IMR-90 (cell line): Measurements from ENCODE around the gene RASGRF1. TPM values are rescaled to one million over a fixed set of nuclear protein-coding genes. Genes with fewer than 3 reads are reported as not detected.

Experiments
- ATAC-seq: fragments of 200-7000 bp; cut with Tn5 transposase; 2 replicates; pipeline ENCODE4 v1.9.1; 2020; ENCODE audit warnings: low read depth, mild to moderate bottlenecking, moderate library complexity
- BruUV-seq: library from RNA; stranded (reverse); fragments of 400-500 nt; replicated peaks from 2 replicates; lab custom pipeline; 2021; lab: Mats Ljungman, UMichigan
- CTCF ChIA-PET: fragments of 300-600 bp; formaldehyde crosslinking; extraction: SDS; loops from one replicate; lab custom pipeline; 2021; ENCODE audit warnings: antibody characterized with exemption; lab: Yijun Ruan, JAX
- POLR2A ChIA-PET: fragments of 300-600 bp; sonication (Branson Sonifier 250); formaldehyde crosslinking; loops from one replicate; lab custom pipeline; 2022; ENCODE audit warnings: antibody characterized with exemption; ENCODE audit not compliant: unreplicated experiment; lab: Charles Lee
- DNase-seq: peaks from one replicate; pipeline ENCODE4 v3.0.0; 2013
- H2AFZ ChIP-seq: replicated peaks from 2 replicates; pipeline ENCODE3; 2013; ENCODE audit warnings: low read length, mild to moderate bottlenecking; ENCODE audit not compliant: poor library complexity
- H2AK5ac ChIP-seq: 2 replicates; pipeline ENCODE4 v1.6.1; 2013; ENCODE audit warnings: low read depth, low read length, inconsistent platforms
- H2AK9ac ChIP-seq: replicated peaks from 2 replicates; pipeline ENCODE3; 2013; ENCODE audit warnings: mild to moderate bottlenecking, low read depth, low read length, moderate library complexity; ENCODE audit not compliant: poor library complexity
- H2BK120ac ChIP-seq: 2 replicates; pipeline ENCODE4 v1.6.1; 2013; ENCODE audit warnings: low read depth, low read length, inconsistent platforms
- H2BK15ac ChIP-seq: 3 replicates; pipeline ENCODE4 v1.6.1; 2013; ENCODE audit warnings: low read depth, low read length, inconsistent platforms
- H2BK20ac ChIP-seq: 2 replicates; pipeline ENCODE4 v1.6.1; 2013; ENCODE audit warnings: low read depth, mild to moderate bottlenecking, inconsistent platforms, low read length, moderate library complexity
- H2BK5ac ChIP-seq: 2 replicates; pipeline ENCODE4 v1.6.1; 2013; ENCODE audit warnings: mild to moderate bottlenecking, low read depth, low read length, inconsistent platforms; ENCODE audit not compliant: poor library complexity, severe bottlenecking
- H3K14ac ChIP-seq: replicated peaks from 2 replicates; pipeline ENCODE4 v1.6.1; 2013; ENCODE audit warnings: low read depth, low read length, inconsistent platforms
- H3K18ac ChIP-seq: 2 replicates; pipeline ENCODE4 v1.6.1; 2013; ENCODE audit warnings: low read depth, low read length, control low read depth
- H3K23ac ChIP-seq: 2 replicates; pipeline ENCODE4 v1.6.1; 2013; ENCODE audit warnings: low read depth, low read length, inconsistent platforms
- H3K27ac ChIP-seq: 2 replicates; pipeline ENCODE4 v1.5.1; 2013; ENCODE audit warnings: mild to moderate bottlenecking, control low read depth, low read length; ENCODE audit not compliant: insufficient read depth
- H3K27me3 ChIP-seq: 2 replicates; pipeline ENCODE4 v1.6.1; 2013; ENCODE audit warnings: low read length; ENCODE audit not compliant: control insufficient read depth, insufficient read depth
- H3K36me3 ChIP-seq: 2 replicates; pipeline ENCODE4 v1.6.1; 2013; ENCODE audit warnings: low read length, mixed read lengths; ENCODE audit not compliant: control insufficient read depth, insufficient read depth
- H3K4ac ChIP-seq: 2 replicates; pipeline ENCODE4 v1.6.1; 2013; ENCODE audit warnings: low read depth, low read length, inconsistent platforms
- H3K4me1 ChIP-seq: 2 replicates; pipeline ENCODE4 v1.6.1; 2013; ENCODE audit warnings: low read length, mixed read lengths; ENCODE audit not compliant: control insufficient read depth, insufficient read depth
- H3K4me2 ChIP-seq: 2 replicates; pipeline ENCODE4 v1.6.1; 2013; ENCODE audit warnings: low read depth, mild to moderate bottlenecking, control low read depth, low read length, moderate library complexity
- H3K4me3 ChIP-seq: 2 replicates; pipeline ENCODE4 v1.5.1; 2013; ENCODE audit warnings: low read depth, mild to moderate bottlenecking, control low read depth, low read length, moderate library complexity; ENCODE audit not compliant: insufficient read depth
- H3K56ac ChIP-seq: 2 replicates; pipeline ENCODE4 v1.6.1; 2013; ENCODE audit warnings: low read length, inconsistent platforms; ENCODE audit not compliant: insufficient read depth; ENCODE audit errors: extremely low read depth
- H3K79me1 ChIP-seq, 2 experiments: 2 replicates each; pipeline ENCODE4 v1.6.1; 2013; ENCODE audit warnings: low read length in 2 of 2, inconsistent platforms in 1 of 2, low read depth in 1 of 2
- H3K9ac ChIP-seq: 2 replicates; pipeline ENCODE4 v1.6.1; 2013; ENCODE audit warnings: low read depth, low read length, control low read depth
- H3K9me1 ChIP-seq: 2 replicates; pipeline ENCODE4 v1.6.1; 2013; ENCODE audit warnings: low read length, inconsistent platforms; ENCODE audit not compliant: insufficient read depth
- H3K9me3 ChIP-seq: 2 replicates; pipeline ENCODE4 v1.6.1; 2013; ENCODE audit warnings: low read length; ENCODE audit not compliant: control insufficient read depth, insufficient read depth
- H4K20me1 ChIP-seq: 2 replicates; pipeline ENCODE4 v1.6.1; 2013; ENCODE audit warnings: low read length, inconsistent platforms; ENCODE audit not compliant: insufficient read depth
- H4K5ac ChIP-seq: 2 replicates; pipeline ENCODE4 v1.6.1; 2013; ENCODE audit warnings: mild to moderate bottlenecking, low read depth, low read length, control low read depth
- H4K8ac ChIP-seq, 2 experiments: 2 replicates each; pipeline ENCODE4 v1.6.1; 2013; ENCODE audit warnings: low read depth in 2 of 2, low read length in 2 of 2, control low read depth in 1 of 2, inconsistent platforms in 1 of 2
- H4K91ac ChIP-seq: 2 replicates; pipeline ENCODE4 v1.6.1; 2013; ENCODE audit warnings: low read depth, low read length, inconsistent platforms; ENCODE audit not compliant: insufficient read depth
- BHLHE40 ChIP-seq: fragments of 150-350 bp; IDR thresholded peaks from 2 replicates; pipeline ENCODE4 v1.6.1; 2016; ENCODE audit warnings: mild to moderate bottlenecking, low read depth, low read length
- CHD1 ChIP-seq: IDR thresholded peaks from 2 replicates; pipeline ENCODE4 v1.6.1; 2012; ENCODE audit warnings: low read depth, low read length, improper control_type of control experiment
- CTCF ChIP-seq: conservative IDR thresholded peaks from 2 replicates; pipeline ENCODE4 v1.5.1; 2012; ENCODE audit warnings: mild to moderate bottlenecking, low read depth, low read length, improper control_type of control experiment
- FOS ChIP-seq: fragments of 150-350 bp; IDR thresholded peaks from 2 replicates; pipeline ENCODE4 v1.6.1; 2016; ENCODE audit warnings: low read depth, low read length
- MAFK ChIP-seq: IDR thresholded peaks from 2 replicates; pipeline ENCODE4 v1.6.1; 2012; ENCODE audit warnings: low read depth, low read length, improper control_type of control experiment
- MAZ ChIP-seq: IDR thresholded peaks from 2 replicates; pipeline ENCODE4 v1.6.1; 2012; ENCODE audit warnings: low read depth, mild to moderate bottlenecking, low read length, improper control_type of control experiment, moderate library complexity, borderline replicate concordance
- POLR2A ChIP-seq: IDR thresholded peaks from 2 replicates; pipeline ENCODE4 v1.6.1; 2012; ENCODE audit warnings: mild to moderate bottlenecking, low read depth, low read length
- RAD21 ChIP-seq: IDR thresholded peaks from 2 replicates; pipeline ENCODE4 v1.6.1; 2012; ENCODE audit warnings: low read length, improper control_type of control experiment
- RCOR1 ChIP-seq: IDR thresholded peaks from 2 replicates; pipeline ENCODE4 v1.6.1; 2012; ENCODE audit warnings: mild to moderate bottlenecking, low read length, improper control_type of control experiment; ENCODE audit not compliant: insufficient replicate concordance
- RFX5 ChIP-seq: IDR thresholded peaks from 2 replicates; pipeline ENCODE4 v1.8.0; 2012; ENCODE audit warnings: low read depth, mild to moderate bottlenecking, low read length, moderate library complexity
- SMC3 ChIP-seq: fragments of 150-350 bp; IDR thresholded peaks from 2 replicates; pipeline ENCODE4 v1.6.1; 2016; ENCODE audit warnings: low read depth, mild to moderate bottlenecking, antibody characterized with exemption, low read length, moderate library complexity
- USF2 ChIP-seq: fragments of 150-350 bp; IDR thresholded peaks from 2 replicates; pipeline ENCODE4 v1.6.1; 2017; ENCODE audit warnings: mild to moderate bottlenecking, antibody characterized with exemption, low read length, low read depth
- WGBS, 2 experiments: methylation state at CpG; one replicate each; pipeline versions ENCODE4 v1.1.5 to v1.1.7; 2013; ENCODE audit warnings: missing lambda C conversion rate in 2 of 2; ENCODE audit not compliant: insufficient read length in 1 of 2; ENCODE audit errors: extremely low coverage in 2 of 2; 5-methylcytosine and 5-hydroxymethylcytosine counted together
- dilution Hi-C: fragments of 300-500 bp; cut with HindIII; formaldehyde crosslinking; loops from one replicate; pipeline ENCODE4 v1.14.3; 2018; ENCODE audit warnings: low sequenced_read_pairs; ENCODE audit not compliant: unreplicated experiment
- in situ Hi-C: fragments of 300-500 bp; cut with MboI; formaldehyde crosslinking; loops from 3 replicates; pipeline ENCODE4 v1.14.3; 2019; ENCODE audit warnings: low sequenced_read_pairs, inconsistent platforms, mixed read lengths
- intact Hi-C: fragments of 100-400 bp; cut with micrococcal nuclease; formaldehyde crosslinking; loops from 2 replicates; pipeline ENCODE4 v1.10.0; 2022
- polyA plus RNA-seq, 3 experiments: library from polyadenylated mRNA; depleted of rRNA; stranded (reverse); fragments of >200 nt; gene quantifications; 2 replicates each; pipeline ENCODE4 v1.2.3, GENCODE V29; 2012; ENCODE audit warnings: low replicate concordance in 1 of 3
- total RNA-seq: library from RNA; depleted of rRNA; stranded (reverse); fragments of >200 nt; gene quantifications from 2 replicates; pipeline ENCODE4 v1.2.3, GENCODE V29; 2012
- TF ChIP-seq, protein P1 (sequence below): fragments of 150-350 bp; IDR thresholded peaks from 2 replicates; pipeline ENCODE4 v1.6.1; 2016; ENCODE audit warnings: low read depth, mild to moderate bottlenecking, low read length, moderate library complexity, borderline replicate concordance

Gene RASGRF1
- total and polyA plus RNA-seq, 2 of the 4 experiments (the other 2 are of a cell fraction) = under 0.01 to 0.15 TPM

DNA sequence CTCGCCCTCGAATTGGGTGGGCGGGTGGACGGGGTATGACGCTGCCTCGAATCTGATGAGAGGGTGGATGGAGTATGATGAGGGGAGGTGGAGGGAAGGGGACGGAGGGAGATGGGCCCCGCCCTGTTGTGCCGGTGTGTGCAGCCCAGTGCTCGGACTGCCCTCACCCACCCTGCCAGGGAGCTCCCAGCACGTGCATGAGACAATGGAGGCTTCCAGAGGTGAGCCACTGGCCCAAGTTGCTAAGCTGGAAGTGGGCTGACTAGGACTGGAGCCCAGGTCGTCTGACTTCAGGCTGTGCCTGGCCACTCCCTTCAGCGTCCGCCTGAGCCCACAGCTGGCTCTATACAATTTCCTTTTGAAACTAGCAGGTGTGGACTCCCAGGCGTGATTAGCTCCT lies 98.7 kb downstream of the RASGRF1 start:
- H3K23ac ChIP-seq = no peak overlapping the region
- peaks cover 27% of the 10 kb centered on the region for H3K9me1 ChIP-seq
- H3K79me1 ChIP-seq = no peaks in the 10 kb centered on the region; a peak in 1 of 4 replicates
- peak overlapping the region; percentile 35; the same call in 1 of the 2 replicates for H2AK5ac ChIP-seq
- no peak overlapping the region for H3K4me3 ChIP-seq
- no peak overlapping the region for H3K56ac ChIP-seq
- H3K18ac ChIP-seq = no peak overlapping the region
- H2AFZ ChIP-seq = peak overlapping the region; percentile 62
- in situ Hi-C loops (no loop called here), intact Hi-C loops (no loop called here), dilution Hi-C loops (no loop called here)
- H4K91ac ChIP-seq = peak overlapping the region; percentile 34; the same call in 1 of the 2 replicates
- H4K5ac ChIP-seq = no peak overlapping the region
- peak overlapping the region in 1 of 2 experiments; percentile 57; a peak in 1 of 4 replicates for H4K8ac ChIP-seq
- no peak for DNase-seq
- peak overlapping the region; percentile 80; the same call in 1 of the 2 replicates for H2BK120ac ChIP-seq
- no peaks in the 10 kb centered on the region for H3K9me3 ChIP-seq
- H2AK9ac ChIP-seq = no peak overlapping the region
- H4K20me1 ChIP-seq = no peaks in the 10 kb centered on the region
- no TSS peak for BruUV-seq
- no peak overlapping the region for H3K4me2 ChIP-seq
- ChIA-PET POLR2A (no interaction called here), CTCF (interaction anchor here (0.6 to 1.2 kb wide), 3 partner anchors 8 to 193 kb away, joined by 3 read pairs; no protein-coding TSS in a partner anchor)
- no peak overlapping the region for H3K9ac ChIP-seq
- peak overlapping the region; percentile 12; the same call in 1 of the 3 replicates for H2BK15ac ChIP-seq
- no peaks in the 10 kb centered on the region for H3K36me3 ChIP-seq
- H2BK20ac ChIP-seq = peak overlapping the region; percentile 63; the same call in 1 of the 2 replicates
- 0 out of 2 replicates have a peak overlapping the region, but pooled peaks have one; percentile 43 for H3K14ac ChIP-seq
- H3K27ac ChIP-seq = no peak overlapping the region
- TF ChIP-seq BHLHE40 (no peak), FOS (no peak), USF2 (no peak), POLR2A (no peak), CTCF (no peak), SMC3 (no peak), RCOR1 (no peak), MAZ (no peak), RFX5 (no peak), RAD21 (no peak), CHD1 (no peak), MAFK (no peak)
- TF ChIP-seq, protein P1, sequence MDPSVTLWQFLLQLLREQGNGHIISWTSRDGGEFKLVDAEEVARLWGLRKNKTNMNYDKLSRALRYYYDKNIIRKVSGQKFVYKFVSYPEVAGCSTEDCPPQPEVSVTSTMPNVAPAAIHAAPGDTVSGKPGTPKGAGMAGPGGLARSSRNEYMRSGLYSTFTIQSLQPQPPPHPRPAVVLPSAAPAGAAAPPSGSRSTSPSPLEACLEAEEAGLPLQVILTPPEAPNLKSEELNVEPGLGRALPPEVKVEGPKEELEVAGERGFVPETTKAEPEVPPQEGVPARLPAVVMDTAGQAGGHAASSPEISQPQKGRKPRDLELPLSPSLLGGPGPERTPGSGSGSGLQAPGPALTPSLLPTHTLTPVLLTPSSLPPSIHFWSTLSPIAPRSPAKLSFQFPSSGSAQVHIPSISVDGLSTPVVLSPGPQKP = no peak
- H3K27me3 ChIP-seq = no peaks in the 10 kb centered on the region
- H3K4me1 ChIP-seq = peaks cover 26% of the 10 kb centered on the region
- H2BK5ac ChIP-seq = no peak overlapping the region
- no peak for ATAC-seq
- H3K4ac ChIP-seq = peak overlapping the region; percentile 73
- 83 to 100% methylated on average over 1 to 2 of the region's 15 CpGs for WGBS, 2 experiments
